ENCODE results near the gene NPB.

Gene NPB

GRCh38 chr17:81902023-81902652, at the start of gene NPB:
TSS of gene NPB (plus strand) at chr17:81902238. CDS start at chr17:81902278, 40 bp downstream.
- no peak for DNase-seq

DNA sequence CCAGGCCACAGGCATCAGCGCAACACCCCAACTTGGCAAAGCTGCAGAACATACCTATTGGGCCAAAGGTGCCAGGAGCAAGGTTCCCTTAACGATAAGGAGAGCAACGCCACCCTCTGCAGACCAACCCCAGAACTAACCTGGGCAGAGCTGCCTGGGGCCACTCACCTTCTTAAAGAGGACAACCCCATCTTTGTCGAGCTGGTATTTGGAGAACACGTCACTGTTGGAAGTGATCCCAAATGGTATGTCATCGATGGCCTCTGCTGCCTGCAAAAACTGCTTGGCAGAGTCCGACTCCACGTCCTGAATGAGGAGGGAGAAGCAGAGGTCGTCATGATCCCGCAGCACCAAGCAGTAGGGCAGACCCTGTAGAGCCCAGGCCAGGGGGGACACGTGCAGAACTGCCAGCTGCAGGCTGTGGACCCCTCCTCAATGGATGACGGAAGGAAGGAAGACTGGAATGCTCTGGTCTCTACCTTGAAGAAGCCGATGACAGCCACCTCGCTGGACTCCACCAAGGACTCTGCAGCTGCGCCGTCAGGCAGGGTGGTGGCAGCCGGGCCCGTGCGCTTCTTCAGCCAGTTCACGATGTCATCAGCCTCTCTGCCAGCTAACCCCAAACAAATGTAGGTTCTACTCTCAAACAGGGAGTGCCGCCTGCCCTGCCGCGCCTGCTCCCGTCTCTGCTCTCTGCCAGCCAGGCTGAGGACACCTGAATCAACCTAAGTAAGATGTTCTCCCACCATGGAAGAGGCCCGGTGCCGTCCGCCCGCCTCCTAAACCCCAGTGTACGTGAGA, 46.9 kb upstream of the NPB start:
- no peak for DNase-seq

GRCh38 chr17:81858170-81858966, 43.7 kb upstream of the NPB start:
- DNase-seq, result no peak

DNA sequence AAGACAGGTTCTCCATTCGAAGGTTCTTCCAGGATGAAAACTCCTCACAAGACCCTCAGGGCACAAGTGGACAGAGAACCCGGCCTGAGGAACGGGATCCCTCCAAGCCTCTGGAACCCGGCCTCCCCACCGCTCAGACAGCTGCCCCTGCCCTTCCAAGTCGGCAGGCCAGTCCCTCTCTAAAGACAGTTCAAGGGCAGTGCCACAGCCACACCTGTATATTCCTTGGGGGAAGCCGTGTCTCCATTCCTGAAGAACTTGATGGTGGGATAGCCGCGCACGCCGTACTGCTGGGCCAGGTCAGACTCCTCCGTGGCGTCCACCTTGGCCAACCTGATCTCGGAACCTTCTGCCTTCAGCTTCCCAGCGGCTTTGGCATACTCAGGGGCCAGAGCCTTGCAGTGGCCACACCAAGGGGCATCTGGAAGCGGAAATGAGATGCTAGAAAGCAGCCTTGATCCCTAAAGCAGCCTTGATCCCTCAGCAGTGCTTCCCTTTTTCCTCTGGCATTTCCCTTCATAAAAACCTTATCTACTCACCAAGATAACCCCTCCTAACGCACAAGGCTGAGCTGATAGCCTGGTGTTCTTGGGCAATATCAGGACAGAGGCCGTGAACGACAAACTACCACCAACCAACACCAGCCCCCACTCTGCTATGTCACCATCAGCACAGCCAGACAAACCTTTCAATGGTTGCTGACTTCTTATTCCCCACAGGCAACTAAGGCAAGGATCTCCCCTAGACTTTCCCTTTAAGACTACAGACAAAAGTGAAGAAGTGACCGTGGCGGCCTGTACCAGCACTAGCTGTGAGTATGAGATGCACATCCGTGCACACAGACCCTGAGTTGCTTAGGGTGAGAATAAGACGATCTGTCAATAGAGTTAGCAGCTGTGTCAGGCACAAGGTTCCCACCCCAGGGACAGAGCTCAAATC, 42.8 kb upstream of the NPB start:
- DNase-seq, result no peak

GRCh38 chr17:81859906-81860755, 41.9 kb upstream of the NPB start, which contains the start of gene P4HB:
TSS of gene P4HB (minus strand) at chr17:81860535. CDS start at chr17:81860471, 64 bp downstream.
- DNase-seq, result no peak

DNA sequence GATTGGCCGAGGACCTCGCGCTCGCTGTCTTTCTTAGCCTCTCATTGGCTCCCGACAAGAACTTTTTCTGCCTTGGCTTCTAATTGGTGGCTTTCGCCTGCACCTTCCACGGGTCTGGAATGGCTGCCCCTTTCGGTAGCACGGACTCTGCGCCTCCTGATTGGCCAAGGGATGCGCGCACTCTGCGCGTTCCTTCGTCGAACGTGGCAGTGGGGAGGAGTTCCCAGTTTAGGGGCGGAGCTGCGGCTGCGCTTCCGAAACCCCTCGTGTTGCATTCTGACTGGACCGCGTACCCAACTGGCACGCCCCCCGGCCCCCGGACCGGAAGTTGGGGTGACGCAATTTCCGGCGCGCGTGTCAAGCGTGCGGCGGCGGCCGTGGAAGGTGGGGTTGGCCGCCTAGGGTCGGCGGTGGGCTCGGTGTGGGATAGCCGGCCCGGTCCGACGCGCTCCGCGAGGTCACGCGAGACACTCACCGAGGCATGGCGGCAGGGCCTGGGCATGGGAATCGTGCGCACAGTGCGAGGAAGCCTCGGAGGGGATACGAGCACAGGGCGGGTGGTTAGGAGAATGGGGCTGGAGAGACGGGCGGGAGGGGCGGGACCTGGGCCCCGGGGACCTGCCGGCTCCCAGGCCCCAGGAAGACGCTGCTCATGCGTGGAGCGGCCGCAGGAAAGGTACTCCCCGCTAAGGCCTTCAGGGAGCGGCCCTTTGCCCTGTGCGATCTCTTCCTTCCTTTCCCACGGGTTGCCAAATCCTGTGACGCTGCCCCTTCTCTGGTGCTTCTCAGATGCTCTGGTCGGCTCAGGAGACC, 41.1 kb upstream of the NPB start:
- DNase-seq, result peak; percentile 92

DNA sequence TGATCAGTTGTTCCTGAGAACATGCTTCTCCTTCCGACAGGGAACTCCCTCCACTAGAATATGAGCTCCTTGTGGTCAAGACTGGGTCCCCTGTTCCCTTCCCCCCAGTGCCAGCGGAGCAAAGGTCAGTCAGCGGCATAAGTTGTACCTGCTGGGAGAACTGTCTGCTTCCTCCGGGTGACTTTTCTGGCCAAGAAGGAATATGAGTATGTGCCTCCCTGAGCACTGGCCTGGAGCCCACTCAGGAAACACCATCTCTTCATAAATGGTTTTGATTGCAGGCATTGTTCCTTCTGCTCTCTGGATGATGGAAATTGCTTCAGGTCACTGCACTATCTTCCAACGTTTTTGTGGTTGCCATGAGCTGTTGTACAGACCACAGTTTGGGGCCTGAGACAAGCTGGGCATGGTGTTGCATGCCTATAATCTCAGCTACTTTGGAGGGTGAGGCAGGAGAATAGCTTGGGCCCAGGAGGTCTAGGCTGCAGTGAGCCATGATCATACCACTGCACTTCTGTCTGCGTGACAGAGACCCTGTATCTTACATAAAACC, 38.8 kb upstream of the NPB start:
- no peak for DNase-seq

DNA sequence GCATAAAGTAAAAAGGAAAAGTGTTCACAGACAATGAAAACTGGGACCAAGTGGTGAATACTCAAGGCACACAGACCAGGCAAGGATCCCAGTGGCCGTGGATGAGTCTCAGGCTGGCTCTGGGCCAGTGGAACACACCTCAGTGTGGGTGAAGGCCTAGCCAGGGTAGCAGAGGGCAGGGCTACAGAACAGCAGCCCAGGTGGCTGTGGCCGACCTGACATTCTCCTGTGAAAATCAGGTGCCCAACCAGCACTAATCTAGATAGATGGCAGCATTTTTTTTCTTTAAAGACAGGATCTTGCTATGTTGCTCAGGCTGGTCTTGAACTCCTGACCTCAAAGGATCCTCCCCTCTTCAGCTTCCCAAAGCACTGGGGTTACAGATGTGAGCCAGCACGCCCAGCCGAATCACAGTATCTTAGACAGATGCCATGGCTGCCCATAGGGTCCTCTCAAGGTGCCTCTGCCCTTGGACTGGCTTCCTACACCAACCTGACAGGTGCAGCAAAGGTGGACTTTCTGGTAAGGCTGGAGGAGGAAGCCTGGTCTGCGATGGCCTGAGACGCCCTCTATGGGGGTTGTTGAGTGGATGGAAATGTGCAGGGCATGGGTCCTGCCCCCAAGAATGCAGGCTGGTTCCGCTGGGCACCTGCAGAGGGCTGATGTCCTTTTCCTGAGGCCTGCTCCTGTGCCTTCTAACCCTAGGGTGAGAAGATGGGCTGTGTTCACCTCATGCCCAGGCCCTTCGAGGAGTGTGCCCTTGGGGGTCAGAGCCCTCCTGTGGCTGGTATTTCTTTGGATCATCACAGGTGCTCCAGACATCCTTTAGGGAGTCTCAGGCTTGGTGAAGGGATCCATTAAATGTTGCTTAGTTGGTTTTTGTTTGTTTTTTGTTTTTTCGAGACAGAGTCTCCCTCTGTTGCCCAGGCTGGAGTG, 37.9 kb upstream of the NPB start:
- no peak for DNase-seq

GRCh38 chr17:81865358-81865732, 36.7 kb upstream of the NPB start:
- no peak for DNase-seq

GRCh38 chr17:81865733-81866439, 36.2 kb upstream of the NPB start:
- no peak for DNase-seq

DNA sequence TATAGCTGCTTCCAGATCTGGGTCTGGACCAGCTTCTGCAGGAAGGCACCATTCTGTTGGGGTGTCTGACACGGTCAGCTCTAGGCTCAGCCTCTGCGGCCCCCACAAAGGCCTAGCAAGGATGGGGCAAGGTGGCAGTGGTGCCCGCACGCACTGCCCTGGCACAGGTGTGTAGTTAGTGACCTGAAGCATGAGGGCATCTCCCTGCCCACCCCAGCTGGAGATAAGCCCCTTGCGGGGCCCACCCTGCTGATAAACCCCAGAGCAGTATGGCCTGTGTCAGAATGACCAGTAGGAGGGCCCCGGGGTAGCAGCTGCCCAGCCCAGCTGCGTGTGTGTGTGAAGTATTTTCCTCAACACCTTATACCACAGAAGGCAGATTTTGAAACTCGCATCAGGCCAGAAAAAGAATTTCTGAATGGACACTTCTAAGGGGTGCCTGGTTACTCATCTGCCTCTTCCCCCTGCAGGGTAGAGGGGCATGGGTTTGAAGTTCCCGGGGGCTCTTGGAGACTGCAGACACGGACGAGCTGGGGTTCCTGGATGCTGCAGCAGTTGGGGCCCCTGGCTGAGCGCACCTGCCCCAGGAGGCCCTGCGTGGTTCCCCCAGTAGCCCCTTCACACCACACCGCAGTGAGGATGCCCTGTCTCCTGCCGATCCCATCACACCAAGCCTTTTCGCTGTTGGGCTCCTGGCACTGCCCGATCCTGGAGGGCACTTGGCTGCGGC, 35.4 kb upstream of the NPB start:
- no peak for DNase-seq

- no peak for DNase-seq
Measured at GRCh38 chr17:81867170-81867990, 34.7 kb upstream of the NPB start.

DNA sequence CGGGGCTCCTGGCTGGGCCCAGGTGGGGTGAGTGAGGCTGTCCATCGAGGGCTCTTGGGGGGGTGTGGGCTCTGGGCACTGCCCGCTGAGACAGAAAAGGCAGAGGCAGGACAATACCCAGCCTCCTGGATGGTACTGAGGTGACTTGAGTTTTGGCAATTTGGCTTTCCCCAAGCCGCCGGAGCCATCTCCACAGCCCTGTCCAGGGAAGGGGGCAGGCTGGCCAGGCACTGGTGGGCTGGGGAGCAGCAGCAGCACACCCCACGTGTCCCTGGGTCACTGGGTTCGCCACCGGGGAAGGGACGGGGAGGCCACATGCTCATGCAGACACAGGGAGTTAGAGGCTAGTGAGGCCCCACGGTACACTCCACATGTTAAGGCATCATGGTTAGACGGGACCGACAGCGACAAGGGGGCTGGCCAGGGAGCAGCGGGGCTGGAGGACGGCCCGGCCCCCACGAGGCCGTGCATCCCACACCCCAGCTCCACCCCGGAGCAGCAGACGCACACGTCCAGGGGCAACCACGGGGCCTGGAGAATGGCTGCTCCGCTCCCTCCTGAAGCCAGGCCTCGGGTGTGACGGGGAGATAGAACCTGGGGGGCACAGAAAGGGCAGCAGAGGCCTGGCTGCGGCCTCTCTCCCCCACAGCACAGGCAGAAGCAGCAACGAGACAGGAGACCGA, 33.9 kb upstream of the NPB start:
- DNase-seq, result no peak

DNA sequence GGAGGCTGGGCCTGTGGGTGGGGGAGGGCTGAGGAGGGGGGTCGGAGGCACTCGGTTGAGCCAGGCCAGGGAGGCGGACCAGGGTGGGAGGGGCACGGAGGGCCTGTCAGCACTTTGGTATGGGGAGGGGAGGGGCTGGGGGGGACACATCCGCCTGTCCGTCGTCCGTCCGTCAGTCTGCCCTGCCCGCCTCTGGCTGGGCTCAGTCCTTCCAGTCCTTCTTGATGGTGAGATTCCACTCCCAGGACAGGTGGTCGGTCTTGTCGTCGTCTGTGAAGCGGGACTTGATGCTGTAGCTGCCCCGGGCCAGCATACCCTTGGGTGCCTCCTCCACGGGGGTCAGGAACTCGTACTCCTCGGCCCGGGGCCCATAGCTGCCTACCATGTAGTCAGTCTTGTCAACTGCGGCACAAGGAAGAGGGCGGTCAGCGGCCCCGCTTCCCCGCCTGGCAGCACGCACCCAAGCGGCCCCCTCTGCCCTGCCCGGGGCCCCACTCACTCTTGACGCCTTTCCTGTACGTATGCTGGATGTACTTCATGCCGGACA, 33.3 kb upstream of the NPB start:
- no peak for DNase-seq

- DNase-seq, result no peak
Measured at GRCh38 chr17:81869221-81870130, 32.6 kb upstream of the NPB start.

All from NCI-H187 treated with DMSO at 0.1 percent for 48 hours (cell line).